ENCODE data around the gene XPOT.

- TF ChIP-seq REST (IDR thresholded peaks at IDR 0.05) (no peak), TAF1 (conservative IDR thresholded peaks at IDR 0.05) (no peak), SP1 (IDR thresholded peaks at IDR 0.05) (no peak), JUND (IDR thresholded peaks at IDR 0.05) (no peak), CTCF (IDR thresholded peaks at IDR 0.05; ENCODE audit: low read depth, low read length, missing input control) (peak; percentile 8), YY1 (IDR thresholded peaks at IDR 0.05) (no peak)
Measured at GRCh38 chr12:64392221-64392620, 12.0 kb upstream of the XPOT start.

All from liver (tissue), 3 donors.